Neural cell (in vitro differentiated cells): ENCODE measurements around the gene LAPTM5. TPM values are rescaled to one million over a fixed set of nuclear protein-coding genes. Genes with fewer than 3 reads are reported as not detected.

ENCODE experiments used
- H2AFZ ChIP-seq: fragments of 200-600, 300-800 bp; sonication (generic), shearing (Covaris generic); 2 replicates; pipeline ENCODE4 v1.6.0; 2014; ENCODE audit warnings: low read depth, mild to moderate bottlenecking, antibody characterized with exemption, low read length, moderate library complexity
- H3F3A ChIP-seq: fragments of 200-600 bp; shearing (Covaris generic); 2 replicates; pipeline ENCODE4 v1.6.1; 2016; ENCODE audit warnings: mild to moderate bottlenecking, moderate library complexity, mixed read lengths, antibody characterized with exemption, low read length; ENCODE audit not compliant: insufficient read depth, poor library complexity, severe bottlenecking
- H3K27ac ChIP-seq: fragments of 200-600, 300-800 bp; sonication (generic), shearing (Covaris generic); 2 replicates; pipeline ENCODE4 v1.5.1; 2014; ENCODE audit warnings: mild to moderate bottlenecking, low read length, moderate library complexity
- H3K27me3 ChIP-seq: fragments of 300-800, 200-600 bp; sonication (generic), shearing (Covaris generic); 2 replicates; pipeline ENCODE4 v1.6.0; 2014; ENCODE audit warnings: mild to moderate bottlenecking, low read depth, low read length, moderate library complexity; ENCODE audit not compliant: insufficient read depth
- H3K36me3 ChIP-seq: fragments of 300-800, 200-600 bp; sonication (generic), shearing (Covaris generic); 2 replicates; pipeline ENCODE4 v1.5.1; 2014; ENCODE audit warnings: mild to moderate bottlenecking, antibody characterized with exemption, low read length, moderate library complexity; ENCODE audit not compliant: insufficient read depth
- H3K4me2 ChIP-seq: fragments of 300-800, 200-600 bp; sonication (generic), shearing (Covaris generic); 2 replicates; pipeline ENCODE4 v1.6.0; 2014; ENCODE audit warnings: mild to moderate bottlenecking, low read length
- H3K4me3 ChIP-seq: fragments of 300-800, 200-600 bp; sonication (generic), shearing (Covaris generic); 2 replicates; pipeline ENCODE4 v1.5.1; 2014; ENCODE audit warnings: mild to moderate bottlenecking, low read length, moderate library complexity
- H3K79me2 ChIP-seq: fragments of 200-600 bp; shearing (Covaris generic); replicated peaks from 2 replicates; pipeline ENCODE4 v1.6.0; 2014; ENCODE audit warnings: mild to moderate bottlenecking, low read length, moderate library complexity; ENCODE audit not compliant: insufficient read depth
- H3K9ac ChIP-seq: fragments of 300-800, 200-600 bp; sonication (generic), shearing (Covaris generic); 2 replicates; pipeline ENCODE4 v1.6.1; 2016; ENCODE audit warnings: mild to moderate bottlenecking, low read length, mixed read lengths
- H3K9me2 ChIP-seq: fragments of 200-600 bp; shearing (Covaris generic); 2 replicates; pipeline ENCODE4 v1.6.1; 2016; ENCODE audit warnings: mild to moderate bottlenecking, low read length, mixed read lengths; ENCODE audit not compliant: insufficient read depth
- H3K9me3 ChIP-seq: fragments of 200-600, 300-800 bp; sonication (generic), shearing (Covaris generic); 2 replicates; pipeline ENCODE4 v1.6.1; 2016; ENCODE audit warnings: mild to moderate bottlenecking, mixed run types, low read length, moderate library complexity, mixed read lengths
- H4K20me1 ChIP-seq: fragments of 200-600 bp; shearing (Covaris generic); 2 replicates; pipeline ENCODE4 v1.6.1; 2016; ENCODE audit warnings: mild to moderate bottlenecking, mixed run types; ENCODE audit not compliant: insufficient read depth
- CTCF ChIP-seq: fragments of 450-650 bp; IDR thresholded peaks from 2 replicates; pipeline ENCODE4 v1.5.1; 2014; ENCODE audit warnings: antibody characterized with exemption, mild to moderate bottlenecking, moderate library complexity; ENCODE audit not compliant: poor library complexity, severe bottlenecking
- EP300 ChIP-seq: fragments of 450-650 bp; conservative IDR thresholded peaks from 2 replicates; pipeline ENCODE4 v1.6.1; 2014; ENCODE audit warnings: antibody characterized with exemption, mild to moderate bottlenecking, moderate library complexity; ENCODE audit not compliant: poor library complexity, severe bottlenecking
- EZH2 ChIP-seq: fragments of 200-600, 300-800 bp; shearing (Covaris generic), sonication (generic); IDR thresholded peaks from 2 replicates; pipeline ENCODE4 v1.6.1; 2014; ENCODE audit warnings: antibody characterized with exemption, low read length, borderline replicate concordance, mild to moderate bottlenecking; ENCODE audit not compliant: insufficient read depth, poor library complexity, severe bottlenecking
- MXI1 ChIP-seq: fragments of 450-650 bp; conservative IDR thresholded peaks from 2 replicates; pipeline ENCODE4 v1.6.1; 2014; ENCODE audit warnings: antibody characterized with exemption, mild to moderate bottlenecking; ENCODE audit not compliant: poor library complexity, severe bottlenecking
- POLR2AphosphoS5 ChIP-seq: IDR thresholded peaks from 2 replicates; pipeline ENCODE4 v1.6.1; 2012
- RAD21 ChIP-seq: fragments of 450-650 bp; conservative IDR thresholded peaks from 2 replicates; pipeline ENCODE4 v1.6.1; 2014; ENCODE audit warnings: antibody characterized with exemption, mild to moderate bottlenecking, moderate library complexity
- REST ChIP-seq: IDR thresholded peaks from 2 replicates; pipeline ENCODE4 v1.6.1; 2012; ENCODE audit warnings: borderline replicate concordance
- SMC3 ChIP-seq: fragments of 450-650 bp; conservative IDR thresholded peaks from 2 replicates; pipeline ENCODE4 v1.6.1; 2014; ENCODE audit warnings: antibody characterized with exemption, mild to moderate bottlenecking, moderate library complexity; ENCODE audit not compliant: poor library complexity
- TAF1 ChIP-seq: IDR thresholded peaks from 2 replicates; pipeline ENCODE4 v1.6.1; 2012; ENCODE audit warnings: low read depth
- polyA plus RNA-seq: library from polyadenylated mRNA; depleted of rRNA; stranded (reverse); fragments of >200 nt; gene quantifications from 2 replicates; pipeline ENCODE4 v1.2.3, GENCODE V29; 2014

LAPTM5 gene
- polyA plus RNA-seq, 1 donor from 2014 or later: 0.12 TPM

GRCh38 chr1:30761381-30762151 is 4.0 kb upstream of the LAPTM5 start:
- Histone ChIP-seq H3F3A (no peaks in the 10 kb centered on the region), H3K9me3 (no peaks in the 10 kb centered on the region), H3K4me3 (no peak overlapping the region), H3K27ac (no peak overlapping the region), H3K4me2 (no peak overlapping the region), H3K27me3 (no peaks in the 10 kb centered on the region), H2AFZ (no peak overlapping the region), H4K20me1 (no peaks in the 10 kb centered on the region), H3K36me3 (no peaks in the 10 kb centered on the region), H3K9ac (no peak overlapping the region), H3K9me2 (no peaks in the 10 kb centered on the region), H3K79me2 (no peaks in the 10 kb centered on the region)
- no peak for TF ChIP-seq MXI1
- TF ChIP-seq REST: no peak
- no peak for TF ChIP-seq TAF1
- no peak for TF ChIP-seq POLR2AphosphoS5
- TF ChIP-seq CTCF: no peak
- no peak for TF ChIP-seq RAD21
- no peak for TF ChIP-seq EZH2
- no peak for TF ChIP-seq EP300
- no peak for TF ChIP-seq SMC3

GRCh38 chr1:30760596-30761324 is 3.2 kb upstream of the LAPTM5 start:
- Histone ChIP-seq H4K20me1 (no peaks in the 10 kb centered on the region), H3F3A (no peaks in the 10 kb centered on the region), H3K79me2 (no peaks in the 10 kb centered on the region), H3K4me2 (no peak overlapping the region), H3K9me2 (no peaks in the 10 kb centered on the region), H3K4me3 (no peak overlapping the region), H3K9ac (no peak overlapping the region), H3K36me3 (no peaks in the 10 kb centered on the region), H2AFZ (no peak overlapping the region), H3K27me3 (no peaks in the 10 kb centered on the region), H3K9me3 (no peaks in the 10 kb centered on the region), H3K27ac (no peak overlapping the region)
- no peak for TF ChIP-seq EZH2
- no peak for TF ChIP-seq TAF1
- no peak for TF ChIP-seq REST
